Measurements from ENCODE around the gene RBM24.

- TF ChIP-seq CTCF (IDR thresholded peaks at IDR 0.05) (no peak), POLR2A (IDR thresholded peaks at IDR 0.05) (no peak)
Observed at GRCh38 chr6:17240803-17241500, 40.2 kb upstream of the RBM24 start.
